GM12878 (cell line): ENCODE measurements around the gene OXCT1. TPM values are rescaled to one million over a fixed set of nuclear protein-coding genes. Genes with fewer than 3 reads are reported as not detected.

Source experiments
- BCL11A ChIP-seq: IDR thresholded peaks from 2 replicates; pipeline ENCODE4 v1.6.1; 2011; ENCODE audit warnings: low read depth, low read length
- BCL3 ChIP-seq: IDR thresholded peaks from 2 replicates; pipeline ENCODE4 v1.6.1; 2011; ENCODE audit warnings: borderline replicate concordance, low read depth, mild to moderate bottlenecking, moderate library complexity, low read length; ENCODE audit not compliant: insufficient read depth, poor library complexity, severe bottlenecking
- CHD1 ChIP-seq: IDR thresholded peaks from 2 replicates; pipeline ENCODE4 v1.6.1; 2012; ENCODE audit warnings: low read depth, low read length, improper control_type of control experiment
- E2F8 ChIP-seq: fragments of 450-650 bp; IDR thresholded peaks from 2 replicates; pipeline ENCODE4 v1.6.1; 2018; ENCODE audit warnings: mild to moderate bottlenecking, low read depth, moderate library complexity; ENCODE audit not compliant: partially characterized antibody
- ELK1 ChIP-seq: IDR thresholded peaks from 2 replicates; pipeline ENCODE4 v1.6.1; 2012; ENCODE audit warnings: low read depth, low read length, improper control_type of control experiment
- ETV6 ChIP-seq, 2 experiments: fragments of 450-650 bp in 1 of 2; IDR thresholded peaks in 1 of 2; conservative IDR thresholded peaks in 1 of 2; 2 replicates each; pipeline ENCODE4 v1.6.1; 2014; ENCODE audit warnings: antibody characterized with exemption in 1 of 2, borderline replicate concordance in 1 of 2, low read depth in 1 of 2, mild to moderate bottlenecking in 1 of 2, moderate library complexity in 1 of 2
- GATAD2B ChIP-seq: fragments of 450-650 bp; conservative IDR thresholded peaks from 2 replicates; pipeline ENCODE4 v1.6.1; 2017; ENCODE audit warnings: low read depth, mild to moderate bottlenecking, moderate library complexity
- HDAC2 ChIP-seq: fragments of 200-600 bp; sonication (generic); IDR thresholded peaks from 2 replicates; pipeline ENCODE4 v1.6.1; 2017
- HDAC6 ChIP-seq: fragments of 200-600 bp; sonication (generic); IDR thresholded peaks from one replicate; pipeline ENCODE4 v1.8.0; 2017; ENCODE audit warnings: antibody characterized with exemption; ENCODE audit not compliant: unreplicated experiment
- JUNB ChIP-seq: IDR thresholded peaks from 2 replicates; pipeline ENCODE4 v1.6.1; 2016; ENCODE audit warnings: antibody characterized with exemption, mild to moderate bottlenecking
- MAX ChIP-seq: IDR thresholded peaks from 2 replicates; pipeline ENCODE4 v1.6.1; 2012; ENCODE audit warnings: low read depth, low read length, improper control_type of control experiment
- MYC ChIP-seq: IDR thresholded peaks from 2 replicates; pipeline ENCODE4 v1.6.1; 2011; ENCODE audit warnings: mild to moderate bottlenecking, low read length, moderate library complexity, inconsistent platforms; ENCODE audit not compliant: insufficient read depth, insufficient replicate concordance, insufficient read length, severe bottlenecking
- NFIC ChIP-seq: IDR thresholded peaks from 2 replicates; pipeline ENCODE4 v1.6.1; 2012; ENCODE audit warnings: low read depth, mild to moderate bottlenecking, inconsistent platforms, low read length, moderate library complexity
- PML ChIP-seq: IDR thresholded peaks from 2 replicates; pipeline ENCODE4 v1.6.1; 2012; ENCODE audit warnings: low read length, inconsistent platforms
- POLR2AphosphoS2 ChIP-seq: IDR thresholded peaks from 2 replicates; pipeline ENCODE4 v1.6.1; 2011; ENCODE audit warnings: low read depth, mild to moderate bottlenecking, low read length, improper control_type of control experiment, moderate library complexity
- RAD21 ChIP-seq: IDR thresholded peaks from 2 replicates; pipeline ENCODE4 v1.6.1; 2011; ENCODE audit warnings: mild to moderate bottlenecking, low read depth, low read length, moderate library complexity; ENCODE audit not compliant: insufficient read depth
- RBBP5 ChIP-seq: fragments of 200-600 bp; sonication (generic); conservative IDR thresholded peaks from 2 replicates; pipeline ENCODE4 v1.6.1; 2016
- RCOR1 ChIP-seq: conservative IDR thresholded peaks from 2 replicates; pipeline ENCODE4 v1.6.1; 2012; ENCODE audit warnings: low read depth, low read length, improper control_type of control experiment
- RELB ChIP-seq: fragments of 450-650 bp; IDR thresholded peaks from 2 replicates; pipeline ENCODE4 v1.6.1; 2017; ENCODE audit warnings: low read depth, mild to moderate bottlenecking, moderate library complexity
- SIN3A ChIP-seq: IDR thresholded peaks from 2 replicates; pipeline ENCODE4 v1.6.1; 2012; ENCODE audit warnings: low read depth, low read length, improper control_type of control experiment
- SMAD5 ChIP-seq: IDR thresholded peaks from 2 replicates; pipeline ENCODE4 v1.6.1; 2016; ENCODE audit warnings: antibody characterized with exemption, low read depth
- SREBF1 ChIP-seq: IDR thresholded peaks from 2 replicates; pipeline ENCODE4 v1.6.1; 2012; ENCODE audit warnings: mild to moderate bottlenecking, low read length
- STAT1 ChIP-seq: fragments of 450-650 bp; conservative IDR thresholded peaks from 2 replicates; pipeline ENCODE4 v1.6.1; 2014; ENCODE audit warnings: antibody characterized with exemption, mild to moderate bottlenecking
- STAT3 ChIP-seq: IDR thresholded peaks from 2 replicates; pipeline ENCODE4 v1.6.1; 2011; ENCODE audit warnings: low read depth, low read length, improper control_type of control experiment
- ZNF207 ChIP-seq: fragments of 450-650 bp; IDR thresholded peaks from 2 replicates; pipeline ENCODE4 v1.6.1; 2014; ENCODE audit warnings: antibody characterized with exemption, mild to moderate bottlenecking, borderline replicate concordance
- ZNF622 ChIP-seq: fragments of 450-650 bp; IDR thresholded peaks from 2 replicates; pipeline ENCODE4 v1.6.1; 2017; ENCODE audit warnings: mild to moderate bottlenecking, inconsistent platforms
- polyA plus RNA-seq, 11 experiments: library from polyadenylated mRNA; depleted of rRNA in 4 of 11; unstranded in 6 of 11; stranded (reverse) in 5 of 11; fragments of >200 nt; fragmentation: Nextera tagmentation in 4 of 11; fragmentation: Illumina TruSeq in 1 of 11; extraction: Ambion mirVana in 4 of 11; extraction: Trizol in 1 of 11; gene quantifications; 1 replicate in 1 of 11; 2 replicates in 10 of 11; pipeline versions ENCODE4 v1.2.1 to v1.2.3, GENCODE V29; 2011 to 2016; ENCODE audit warnings: inconsistent platforms in 2 of 11, missing spikeins in 2 of 11, low read depth in 1 of 11
- total RNA-seq, 4 experiments: library from RNA; depleted of rRNA in 3 of 4; stranded (reverse); fragments of >200 nt in 3 of 4; fragmentation: Illumina TruSeq in 1 of 4; extraction: Trizol in 1 of 4; gene quantifications; 2 replicates each; pipeline versions ENCODE4 v1.2.1 to v1.2.3, GENCODE V29; 2013 to 2021

The OXCT1 gene
- total and polyA plus RNA-seq, 10 of the 15 experiments (the other 5 are each of a cell fraction or from before 2014, with no cell fraction given): 46.9 to 103 (median 70.5) TPM

GRCh38 chr5:41748631-41749030 is 121.6 kb downstream of the OXCT1 start (continued):
- TF ChIP-seq BCL3: no peak
- TF ChIP-seq STAT1: no peak
- no peak for TF ChIP-seq ETV6 (conservative IDR thresholded peaks at IDR 0.05 in 1 of 2, IDR thresholded peaks at IDR 0.05 in 1 of 2; ENCODE audit: borderline replicate concordance in 1 of 2, low read depth in 1 of 2)
- 0 out of 2 replicates have a peak, but pooled peaks have one; percentile 63 for TF ChIP-seq RCOR1
- TF ChIP-seq E2F8: no peak
- TF ChIP-seq MYC: no peak
- no peak for TF ChIP-seq HDAC2
- TF ChIP-seq HDAC6: no peak
- no peak for TF ChIP-seq SREBF1
- TF ChIP-seq CHD1: no peak
- TF ChIP-seq RAD21: no peak
- TF ChIP-seq NFIC: peak; percentile 43; the same call in 1 of the 2 replicates
- TF ChIP-seq ZNF622: no peak
- no peak for TF ChIP-seq ELK1
- TF ChIP-seq STAT3: no peak
- peak; percentile 80 for TF ChIP-seq JUNB
- TF ChIP-seq RELB: peak; percentile 74; the same call in 1 of the 2 replicates
- no peak for TF ChIP-seq RBBP5
- TF ChIP-seq ZNF207: no peak
- no peak for TF ChIP-seq PML
- TF ChIP-seq GATAD2B: no peak
- TF ChIP-seq BCL11A: no peak; the same call in 1 of the 2 replicates
- TF ChIP-seq MAX: no peak
- TF ChIP-seq POLR2AphosphoS2: no peak
- no peak for TF ChIP-seq SIN3A
- TF ChIP-seq SMAD5: no peak
